Calu3 (cell line): Measurements from ENCODE around the gene FTH1. TPM values are rescaled to one million over a fixed set of nuclear protein-coding genes. Genes with fewer than 3 reads are reported as not detected.

Experiments
- BruUV-seq: library from RNA; stranded (reverse); fragments of 400-500 nt; replicated peaks from 2 replicates; lab custom pipeline; 2021; lab: Mats Ljungman, UMichigan
- CTCF ChIA-PET: fragments of 300-600 bp; sonication (Branson Sonifier 250); formaldehyde crosslinking; loops from one replicate; lab custom pipeline; 2022; ENCODE audit warnings: antibody characterized with exemption; lab: Charles Lee
- DNase-seq: peaks from one replicate; pipeline ENCODE4 v3.0.0; 2022
- H3K27ac Mint-ChIP-seq: one replicate; pipeline ENCODE4 v1.8.0; 2022; ENCODE audit warnings: mixed read lengths; ENCODE audit not compliant: unreplicated experiment
- H3K27me3 Mint-ChIP-seq: one replicate; pipeline ENCODE4 v1.8.0; 2022; ENCODE audit warnings: mixed read lengths; ENCODE audit not compliant: unreplicated experiment
- H3K36me3 Mint-ChIP-seq: one replicate; pipeline ENCODE4 v1.8.0; 2022; ENCODE audit warnings: mild to moderate bottlenecking, moderate library complexity, mixed read lengths; ENCODE audit not compliant: insufficient read depth, unreplicated experiment
- H3K4me1 Mint-ChIP-seq: one replicate; pipeline ENCODE4 v1.8.0; 2022; ENCODE audit warnings: mild to moderate bottlenecking, low read depth, mixed read lengths; ENCODE audit not compliant: unreplicated experiment
- H3K4me3 Mint-ChIP-seq: one replicate; pipeline ENCODE4 v1.8.0; 2022; ENCODE audit warnings: mild to moderate bottlenecking, low read depth, moderate library complexity, mixed read lengths; ENCODE audit not compliant: unreplicated experiment
- H3K9me3 Mint-ChIP-seq: one replicate; pipeline ENCODE4 v1.8.0; 2022; ENCODE audit warnings: low read depth, mixed read lengths; ENCODE audit not compliant: unreplicated experiment
- intact Hi-C: fragments of 100-400 bp; cut with micrococcal nuclease; formaldehyde crosslinking; loops from one replicate; pipeline ENCODE4 v1.10.0; 2022; ENCODE audit not compliant: unreplicated experiment
- total RNA-seq: library from RNA; stranded (reverse); gene quantifications from 2 replicates; pipeline ENCODE4 v1.2.3, GENCODE V29; 2022
- TF ChIP-seq, protein P1 (sequence below): fragments of 200-600 bp; IDR thresholded peaks from one replicate; pipeline ENCODE4 v1.8.0; 2022; ENCODE audit warnings: antibody characterized with exemption; ENCODE audit not compliant: unreplicated experiment

FTH1 gene
- total RNA-seq, 1 experiment from 2014 or later: 1,555 TPM

DNA sequence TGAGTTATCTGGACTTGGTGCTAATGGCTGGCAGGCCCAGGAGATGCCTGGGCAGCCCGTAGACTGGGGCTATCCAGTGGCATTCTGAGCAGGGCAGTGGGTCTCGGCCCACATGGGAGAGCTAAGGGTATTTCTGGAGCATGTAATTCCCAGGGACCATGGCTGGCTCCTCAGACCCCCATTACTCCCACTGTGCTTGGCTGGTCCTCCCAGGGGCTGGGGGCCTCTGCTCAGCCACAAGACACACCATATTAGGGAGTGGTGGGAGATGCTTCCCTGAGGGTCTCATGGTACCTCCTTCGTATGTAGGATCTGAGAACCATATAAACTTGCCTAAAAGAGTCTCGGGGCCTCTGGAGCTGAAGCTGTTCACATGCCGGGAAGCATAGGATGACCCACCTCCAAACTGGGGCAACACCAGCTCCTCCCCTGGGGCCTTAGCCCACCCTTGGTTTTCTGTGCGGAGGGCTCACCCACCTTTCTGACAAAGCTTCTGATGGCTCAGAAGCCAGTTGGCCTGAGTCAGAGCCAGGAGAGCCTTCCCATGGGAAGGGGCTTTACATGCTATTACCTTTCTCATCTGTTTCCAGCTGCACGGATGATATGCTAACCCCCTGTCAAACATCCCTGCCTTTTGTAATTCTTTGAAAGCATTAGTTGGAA is 9.5 kb upstream of the FTH1 start:
- CTCF ChIA-PET: interaction anchor here (1.1 kb wide), 1 partner anchor 9 kb away, joined by 3 read pairs; no protein-coding TSS in a partner anchor
- Mint-ChIP-seq H3K9me3 (no peaks in the 10 kb centered on the region), H3K27ac (no peak overlapping the region), H3K4me3 (no peak overlapping the region), H3K36me3 (peaks cover 21% of the 10 kb centered on the region), H3K4me1 (peaks cover 55% of the 10 kb centered on the region), H3K27me3 (no peaks in the 10 kb centered on the region)
- no TSS peak for BruUV-seq
- DNase-seq: no peak
- TF ChIP-seq, protein P1, sequence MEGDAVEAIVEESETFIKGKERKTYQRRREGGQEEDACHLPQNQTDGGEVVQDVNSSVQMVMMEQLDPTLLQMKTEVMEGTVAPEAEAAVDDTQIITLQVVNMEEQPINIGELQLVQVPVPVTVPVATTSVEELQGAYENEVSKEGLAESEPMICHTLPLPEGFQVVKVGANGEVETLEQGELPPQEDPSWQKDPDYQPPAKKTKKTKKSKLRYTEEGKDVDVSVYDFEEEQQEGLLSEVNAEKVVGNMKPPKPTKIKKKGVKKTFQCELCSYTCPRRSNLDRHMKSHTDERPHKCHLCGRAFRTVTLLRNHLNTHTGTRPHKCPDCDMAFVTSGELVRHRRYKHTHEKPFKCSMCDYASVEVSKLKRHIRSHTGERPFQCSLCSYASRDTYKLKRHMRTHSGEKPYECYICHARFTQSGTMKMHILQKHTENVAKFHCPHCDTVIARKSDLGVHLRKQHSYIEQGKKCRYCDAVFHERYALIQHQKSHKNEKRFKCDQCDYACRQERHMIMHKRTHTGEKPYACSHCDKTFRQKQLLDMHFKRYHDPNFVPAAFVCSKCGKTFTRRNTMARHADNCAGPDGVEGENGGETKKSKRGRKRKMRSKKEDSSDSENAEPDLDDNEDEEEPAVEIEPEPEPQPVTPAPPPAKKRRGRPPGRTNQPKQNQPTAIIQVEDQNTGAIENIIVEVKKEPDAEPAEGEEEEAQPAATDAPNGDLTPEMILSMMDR: no peak
- intact Hi-C loops: no loop called here

DNA sequence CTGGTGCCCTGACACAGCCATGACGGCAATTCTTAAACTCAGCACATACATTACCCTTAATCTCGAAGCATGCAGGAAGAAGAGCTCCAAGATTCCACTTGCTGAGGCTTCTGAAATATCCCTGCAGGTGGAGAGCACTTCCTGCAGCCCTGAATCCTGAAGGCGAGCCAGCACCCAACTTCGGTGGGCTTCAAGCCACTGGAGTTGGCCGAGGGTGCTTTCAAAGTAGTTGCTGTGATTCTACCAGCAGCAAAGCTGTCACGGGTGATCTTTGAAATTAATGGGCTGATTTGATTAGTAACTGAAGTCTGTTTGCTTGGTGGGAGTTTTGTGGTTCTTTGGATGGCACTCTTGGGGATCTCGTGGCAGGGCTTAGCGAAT is 9.0 kb upstream of the FTH1 start:
- CTCF ChIA-PET: interaction anchor here (1.1 kb wide), 1 partner anchor 10 kb away, joined by 3 read pairs; no protein-coding TSS in a partner anchor
- Mint-ChIP-seq H3K36me3 (peaks cover 26% of the 10 kb centered on the region), H3K4me3 (no peak overlapping the region), H3K27ac (no peak overlapping the region), H3K4me1 (peaks cover 61% of the 10 kb centered on the region), H3K9me3 (no peaks in the 10 kb centered on the region), H3K27me3 (no peaks in the 10 kb centered on the region)
- TF ChIP-seq, protein P1: no peak
- DNase-seq: no peak
- intact Hi-C loops: no loop called here
- no TSS peak for BruUV-seq

GRCh38 chr11:61975638-61976419 is 8.4 kb upstream of the FTH1 start:
- no peak for DNase-seq
- no peaks in the 10 kb centered on the region for H3K27me3 Mint-ChIP-seq
- TF ChIP-seq, protein P1: no peak
- peaks cover 32% of the 10 kb centered on the region for H3K36me3 Mint-ChIP-seq
- peak overlapping the region; percentile 79 for H3K27ac Mint-ChIP-seq
- CTCF ChIA-PET: no interaction called here
- peaks cover 66% of the 10 kb centered on the region for H3K4me1 Mint-ChIP-seq
- no peaks in the 10 kb centered on the region for H3K9me3 Mint-ChIP-seq
- intact Hi-C loops: no loop called here
- H3K4me3 Mint-ChIP-seq: no peak overlapping the region
- BruUV-seq: no TSS peak

DNA sequence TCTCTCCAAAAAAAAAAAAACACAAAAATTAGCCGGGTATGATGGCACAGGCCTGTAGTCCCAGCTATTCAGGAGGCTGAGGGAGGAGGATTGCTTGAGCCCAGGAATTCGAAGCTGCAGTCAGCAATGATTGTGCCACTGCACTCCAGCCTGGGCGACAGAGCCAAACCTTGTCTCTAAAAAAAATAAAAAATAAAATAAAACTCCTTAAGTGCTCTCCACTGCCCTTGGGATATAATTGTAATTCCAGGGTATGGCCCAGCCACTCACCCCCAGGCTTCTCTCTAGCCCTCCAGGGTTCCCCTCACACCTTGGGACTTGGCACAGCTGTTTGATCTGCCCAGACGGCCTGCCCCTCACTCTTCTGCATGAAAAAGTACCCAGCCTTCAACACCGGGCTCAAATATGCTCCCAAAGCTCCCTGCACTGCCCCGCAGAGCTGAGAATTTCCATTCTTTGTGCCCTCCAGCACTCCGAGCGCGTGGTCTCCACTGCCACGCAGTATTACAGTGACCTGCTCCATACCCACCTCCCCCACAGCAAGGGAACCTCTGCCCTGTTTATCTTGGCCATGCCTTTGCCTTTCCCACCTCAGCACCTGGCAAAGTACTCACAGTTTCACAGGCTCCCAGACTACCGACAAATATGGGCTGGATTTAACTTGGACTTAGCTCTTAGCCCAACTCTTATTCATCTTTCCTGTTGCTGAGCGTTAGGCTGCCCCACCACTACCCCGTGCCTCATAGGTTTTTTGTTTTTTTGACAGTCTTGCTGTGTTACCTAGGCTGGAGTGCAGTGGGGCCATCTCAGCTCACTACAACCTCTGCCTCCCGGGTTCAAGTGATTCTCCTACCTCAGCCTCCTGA is 7.6 kb upstream of the FTH1 start:
- intact Hi-C loops: no loop called here
- H3K27ac Mint-ChIP-seq: peak overlapping the region; percentile 79
- no peak overlapping the region for H3K4me3 Mint-ChIP-seq

More for the DNA sequence above, 7.6 kb upstream of the FTH1 start:
- Mint-ChIP-seq H3K4me1 (peaks cover 75% of the 10 kb centered on the region), H3K36me3 (peaks cover 36% of the 10 kb centered on the region), H3K9me3 (no peaks in the 10 kb centered on the region), H3K27me3 (no peaks in the 10 kb centered on the region)
- CTCF ChIA-PET: interaction anchor here (0.7 to 0.9 kb wide), 2 partner anchors 37 to 319 kb away, joined by 4 to 5 read pairs; no protein-coding TSS in a partner anchor
- DNase-seq: no peak
- TF ChIP-seq, protein P1: no peak
- BruUV-seq: no TSS peak
